Skin of body (tissue), 2 donors: Measurements from ENCODE around the gene CLASP1. TPM values are rescaled to one million over a fixed set of nuclear protein-coding genes. Genes with fewer than 3 reads are reported as not detected.
"Not testable (repeated sequence)": the region's sequence is repeated elsewhere in the genome, so short reads cannot be mapped to it uniquely, and the experiment has no call there.

Source experiments
- DNase-seq: peaks from one replicate; lab custom pipeline; 2025; lab: John Stamatoyannopoulos, UW
- total RNA-seq: library from RNA; depleted of rRNA; stranded (reverse); fragments of >200 nt; gene quantifications from one replicate; pipeline ENCODE4 v1.2.3, GENCODE V29; 2014

The CLASP1 gene
- total RNA-seq, 1 donor from 2014 or later: 68.2 TPM

- DNase-seq: not testable (repeated sequence)
These were observed 317.9 kb downstream of the CLASP1 start for GRCh38 chr2:121331324-121331723.

- DNase-seq: no peak
These were observed 318.3 kb downstream of the CLASP1 start for GRCh38 chr2:121330921-121331320.

GRCh38 chr2:121329786-121330185, 319.5 kb downstream of the CLASP1 start:
- no peak for DNase-seq

- DNase-seq: no peak
These were observed 322.6 kb downstream of the CLASP1 start for GRCh38 chr2:121326628-121327027.

GRCh38 chr2:121324601-121325000, 324.7 kb downstream of the CLASP1 start:
- no peak for DNase-seq

GRCh38 chr2:121321476-121321875, 327.8 kb downstream of the CLASP1 start:
- DNase-seq: no peak

- DNase-seq: no peak
These were observed 329.3 kb downstream of the CLASP1 start for GRCh38 chr2:121319941-121320340.

GRCh38 chr2:121316986-121317385, 332.3 kb downstream of the CLASP1 start:
- DNase-seq: no peak

GRCh38 chr2:121313701-121314100, 335.6 kb downstream of the CLASP1 start:
- not testable (repeated sequence) for DNase-seq

GRCh38 chr2:121309801-121310200, 339.5 kb downstream of the CLASP1 start:
- no peak for DNase-seq

- no peak for DNase-seq
These were observed 339.9 kb downstream of the CLASP1 start for GRCh38 chr2:121309323-121309722.

GRCh38 chr2:121307048-121307447, 342.2 kb downstream of the CLASP1 start:
- no peak for DNase-seq

- no peak for DNase-seq
These were observed 344.3 kb downstream of the CLASP1 start for GRCh38 chr2:121304941-121305340.

- no peak for DNase-seq
These were observed 345.6 kb downstream of the CLASP1 start for GRCh38 chr2:121303531-121304263.

GRCh38 chr2:121301190-121301589, 348.1 kb downstream of the CLASP1 start:
- not testable (repeated sequence) for DNase-seq

GRCh38 chr2:121298476-121298875, 350.8 kb downstream of the CLASP1 start:
- no peak for DNase-seq

GRCh38 chr2:121297866-121298265, 351.4 kb downstream of the CLASP1 start:
- DNase-seq: not testable (repeated sequence)

GRCh38 chr2:121297217-121297830, 351.9 kb downstream of the CLASP1 start:
- DNase-seq: no peak

GRCh38 chr2:121295911-121296650, 353.2 kb downstream of the CLASP1 start:
- DNase-seq: no peak

- DNase-seq: no peak
These were observed 354.1 kb downstream of the CLASP1 start for GRCh38 chr2:121294881-121295840.
